HTERT RPE-1 (cell line): ENCODE measurements around the gene CBX5.
"Not testable (repeated sequence)": the region's sequence is repeated elsewhere in the genome, so short reads cannot be mapped to it uniquely, and the experiment has no call there.

Experiments used
- in situ Hi-C: fragments of 300-500 bp; cut with MboI; formaldehyde crosslinking; loops from 4 replicates; pipeline ENCODE4 v1.14.3; 2020; ENCODE audit warnings: low sequenced_read_pairs

The CBX5 gene

DNA sequence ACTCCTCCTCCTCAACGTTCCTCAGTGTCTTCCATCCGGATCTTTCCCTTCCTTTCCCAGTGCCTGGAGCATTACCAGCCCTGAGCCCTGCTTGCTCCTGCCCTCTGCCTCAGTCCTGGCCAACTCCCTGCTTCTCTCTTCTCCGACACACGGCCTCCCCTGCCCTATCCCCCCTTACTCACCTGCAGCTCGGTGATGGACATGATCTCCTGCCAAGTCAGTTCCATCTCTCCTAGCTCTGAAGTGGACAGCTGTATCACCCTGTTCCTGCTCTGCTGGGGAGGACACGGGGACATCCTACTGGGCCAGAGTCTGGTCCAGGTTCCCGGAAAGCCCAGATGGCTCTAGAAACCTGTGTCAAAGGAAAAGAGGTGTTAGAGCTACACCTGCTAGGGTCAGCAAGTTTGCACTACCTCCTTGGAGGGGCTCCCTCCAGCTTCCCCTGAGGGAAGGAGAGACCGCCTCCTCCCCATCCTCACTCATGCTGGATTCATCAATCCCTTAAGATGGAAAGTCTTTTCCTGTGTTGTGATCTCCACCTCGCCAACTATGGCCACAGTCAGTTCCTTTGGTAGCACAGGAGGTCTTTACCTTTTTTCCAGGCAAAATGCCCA, 15.1 kb upstream of the CBX5 start:
- in situ Hi-C loops = no loop called here

- in situ Hi-C loops = no loop called here
These were observed 14.4 kb upstream of the CBX5 start for GRCh38 chr12:54294152-54294952.

- in situ Hi-C loops = no loop called here
These were observed 13.0 kb upstream of the CBX5 start for GRCh38 chr12:54292931-54293241.

- in situ Hi-C loops = no loop called here
These were observed 12.4 kb upstream of the CBX5 start for GRCh38 chr12:54292083-54292930.

DNA sequence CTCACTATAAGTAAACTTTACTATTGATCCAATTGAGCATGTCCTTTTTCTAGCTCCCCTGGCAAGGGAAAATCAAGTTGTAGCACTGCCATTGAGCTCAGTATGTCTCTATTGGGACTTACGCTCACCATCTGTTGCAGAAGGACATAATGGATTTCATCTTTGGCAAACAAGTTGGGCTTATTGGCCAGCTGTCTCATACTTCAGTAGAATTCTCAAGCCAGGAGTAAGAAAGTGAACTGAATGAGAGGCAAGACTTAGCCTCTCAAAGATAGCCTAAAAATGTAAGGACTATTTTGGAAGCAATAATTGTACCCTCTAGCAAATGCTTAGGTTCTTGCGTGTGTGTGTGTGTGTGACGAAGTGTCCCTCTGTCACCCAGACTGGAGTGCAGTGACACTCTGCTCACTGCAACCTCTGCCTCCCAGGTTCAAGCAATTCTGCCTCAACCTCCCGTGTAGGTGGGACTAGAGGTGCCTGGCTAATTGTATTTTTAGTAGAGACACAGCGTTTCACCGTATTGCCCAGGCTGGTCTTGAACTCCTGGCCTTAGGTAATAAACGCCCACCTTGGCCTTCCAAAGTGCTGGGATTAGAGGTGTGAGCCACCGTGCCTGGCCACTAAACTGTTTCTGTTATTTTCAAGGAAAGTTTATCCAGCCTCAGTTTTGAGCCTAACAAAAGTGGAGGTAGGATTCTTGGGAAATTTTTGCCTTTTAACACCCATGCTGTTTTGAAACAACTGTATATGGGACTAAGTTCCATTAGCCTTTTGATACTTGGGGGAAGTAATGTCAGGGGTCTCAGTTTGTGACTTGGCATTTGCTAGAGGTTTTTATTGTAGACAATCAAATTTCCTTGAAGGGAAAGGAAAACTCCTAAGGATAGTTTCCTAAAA, 7.6 kb upstream of the CBX5 start:
- in situ Hi-C loops = no loop called here

DNA sequence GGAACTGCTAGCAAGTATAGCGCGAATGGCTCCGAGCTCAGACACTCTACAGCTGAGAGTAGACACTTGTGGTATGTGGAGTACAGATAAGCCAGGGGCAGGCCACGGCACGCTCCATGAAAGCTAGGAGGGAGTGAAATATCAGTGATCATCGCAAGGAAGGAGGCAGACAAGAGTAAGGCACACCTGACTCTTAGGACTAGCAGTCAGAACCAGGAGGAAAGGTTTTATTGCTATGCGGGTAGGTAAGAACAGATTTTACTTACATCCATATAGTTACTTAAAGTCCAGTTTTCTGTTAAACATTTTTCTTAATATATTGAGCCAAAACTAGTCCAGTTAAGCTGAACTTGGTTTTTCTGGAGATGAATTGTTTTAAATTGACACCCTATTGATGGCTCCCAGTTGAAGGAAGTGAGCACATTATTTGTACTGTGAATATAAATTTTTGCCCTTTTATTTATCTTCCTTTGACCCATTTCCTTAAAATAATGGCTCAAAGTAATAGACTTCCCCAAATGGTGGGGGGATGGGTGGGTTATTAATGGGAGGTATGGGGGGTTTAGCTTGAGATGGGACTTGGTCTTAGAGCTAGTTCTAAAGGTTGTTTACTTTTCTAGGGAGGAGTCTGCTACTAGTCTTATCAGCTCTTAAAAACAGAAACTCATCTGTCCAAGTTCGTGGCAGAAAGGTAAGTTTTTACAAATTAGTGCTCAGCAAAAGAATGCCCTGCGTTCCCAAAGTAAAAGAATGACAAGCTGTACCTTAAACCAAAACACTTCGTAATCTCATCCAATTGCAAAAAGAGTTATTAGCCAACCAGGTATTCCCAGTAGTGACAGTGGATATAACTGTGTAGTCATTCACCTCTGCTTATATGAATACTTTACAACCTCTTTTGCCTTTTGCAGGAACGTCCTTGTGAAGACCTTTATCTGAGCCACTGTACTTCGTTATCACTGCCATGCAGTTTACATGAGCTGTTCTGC, 6.4 kb upstream of the CBX5 start:
- in situ Hi-C loops = no loop called here

- in situ Hi-C loops = no loop called here
These were observed 5.5 kb upstream of the CBX5 start for GRCh38 chr12:54285150-54286041.

DNA sequence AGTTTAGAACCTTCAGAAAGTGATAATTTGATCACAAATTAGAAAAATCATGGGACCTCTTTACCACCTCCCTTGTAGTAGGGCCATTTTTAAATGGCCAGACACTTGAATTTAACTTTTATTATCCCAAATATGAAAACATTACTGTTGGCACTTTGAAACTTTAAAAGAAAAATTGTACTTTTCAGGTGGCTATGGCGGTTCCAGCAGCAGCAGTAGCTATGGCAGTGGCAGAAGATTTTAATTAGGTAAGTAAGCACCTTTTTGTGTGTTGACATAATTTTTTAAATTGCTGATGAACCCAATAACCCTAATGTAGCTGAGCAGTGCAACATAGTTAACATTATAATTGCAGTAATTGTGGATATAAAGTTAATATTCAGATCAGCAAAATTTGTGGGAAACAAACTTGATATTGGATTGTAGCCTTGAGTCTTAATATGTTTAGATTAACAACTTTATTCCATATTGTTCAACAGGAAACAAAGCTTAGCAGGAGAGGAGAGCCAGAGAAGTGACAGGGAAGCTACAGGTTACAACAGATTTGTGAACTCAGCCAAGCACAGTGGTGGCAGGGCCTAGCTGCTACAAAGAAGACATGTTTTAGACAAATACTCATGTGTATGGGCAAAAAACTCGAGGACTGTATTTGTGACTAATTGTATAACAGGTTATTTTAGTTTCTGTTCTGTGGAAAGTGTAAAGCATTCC, 4.3 kb upstream of the CBX5 start:
- in situ Hi-C loops = not testable (repeated sequence)

DNA sequence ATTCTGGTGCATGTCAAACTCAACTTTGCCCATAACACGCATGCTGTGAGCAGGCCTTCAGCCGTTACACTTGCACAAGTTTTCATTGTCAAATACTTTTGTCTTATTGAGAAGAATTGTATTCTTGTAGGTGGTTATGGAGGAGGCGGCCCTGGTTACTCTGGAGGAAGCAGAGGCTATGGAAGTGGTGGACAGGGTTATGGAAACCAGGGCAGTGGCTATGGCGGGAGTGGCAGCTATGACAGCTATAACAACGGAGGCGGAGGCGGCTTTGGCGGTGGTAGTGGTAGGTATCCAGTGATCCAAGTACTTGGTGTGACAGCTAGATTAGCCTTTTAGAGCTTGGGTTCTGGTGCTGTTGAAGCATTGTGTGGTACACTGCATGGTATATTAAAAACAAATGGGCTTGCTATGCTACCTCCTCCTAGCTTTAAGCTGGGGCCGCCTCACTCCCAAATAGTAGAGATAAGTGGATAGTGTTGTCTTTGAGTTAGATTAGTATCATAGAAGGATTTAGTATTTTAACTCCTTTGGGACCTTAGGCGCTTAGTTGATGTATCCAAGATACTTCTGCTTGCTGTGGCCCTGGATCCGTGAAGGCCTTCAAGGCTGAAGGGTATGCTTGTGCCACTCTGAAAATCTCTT, 3.1 kb upstream of the CBX5 start:
- in situ Hi-C loops = no loop called here

GRCh38 chr12:54281694-54282093, 1.8 kb upstream of the CBX5 start:
- in situ Hi-C loops = not testable (repeated sequence)

- in situ Hi-C loops = not testable (repeated sequence)
These were observed 1.3 kb upstream of the CBX5 start for GRCh38 chr12:54281261-54281638.

- in situ Hi-C loops = no loop called here
These were observed 742 bp upstream of the CBX5 start, which contains the start of gene HNRNPA1 for GRCh38 chr12:54280468-54281260. HNRNPA1 (plus strand) TSS chr12:54280726; CDS start chr12:54280808, 82 bp downstream.

GRCh38 chr12:54279227-54279631, 693 bp downstream of the CBX5 start:
- in situ Hi-C loops = no loop called here

- in situ Hi-C loops = no loop called here
These were observed 2.1 kb downstream of the CBX5 start for GRCh38 chr12:54277823-54278276.

GRCh38 chr12:54276368-54276767, 3.6 kb downstream of the CBX5 start:
- in situ Hi-C loops = no loop called here

DNA sequence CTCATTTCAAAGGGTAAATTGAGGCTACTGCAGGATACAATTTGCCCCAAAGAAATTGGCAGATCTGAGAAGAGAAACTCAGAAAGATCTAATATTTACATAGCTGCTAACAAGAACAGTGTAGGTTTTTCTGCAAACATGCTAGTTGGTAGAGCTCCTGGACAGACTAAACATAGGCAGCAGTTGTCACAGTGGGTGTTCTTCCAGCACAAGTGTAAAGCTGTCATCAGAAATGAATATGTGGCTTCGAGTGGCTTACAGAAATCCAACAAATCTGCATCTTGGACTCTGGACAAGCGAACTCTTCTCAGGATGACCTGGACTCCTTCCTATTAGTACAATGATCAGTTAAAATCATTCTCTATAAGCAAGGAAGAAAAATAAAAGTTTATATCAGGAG, 5.9 kb downstream of the CBX5 start:
- in situ Hi-C loops = no loop called here

- in situ Hi-C loops = no loop called here
These were observed 7.7 kb downstream of the CBX5 start for GRCh38 chr12:54272214-54272613.
